ENCODE measurements around the gene IRAK2.

- TF ChIP-seq CTCF (IDR thresholded peaks at IDR 0.05) (no peak), REST (IDR thresholded peaks at IDR 0.05; ENCODE audit: insufficient read depth in 1 of 2, low read depth in 2 of 2, low read length in 1 of 2) (no peak), POLR2AphosphoS5 (IDR thresholded peaks at IDR 0.05; ENCODE audit: low read depth, low read length) (no peak)
These were observed 63.7 kb downstream of the IRAK2 start for GRCh38 chr3:10228248-10228950.

Data from Panc1 (cell line).